ENCODE data around the gene ID4.

Gene ID4

GRCh38 chr6:19830171-19830570, 7.0 kb upstream of the ID4 start:
- DNase-seq (ENCODE audit: low read depth), result peak; percentile 65
- H3K4me3 ChIP-seq (ENCODE audit: low read depth, low read length), result no peak overlapping the region

GRCh38 chr6:19831358-19831757, 5.8 kb upstream of the ID4 start:
- TF ChIP-seq CTCF (conservative IDR thresholded peaks at IDR 0.05; ENCODE audit: low read depth, low read length), result no peak
- no peak overlapping the region for H3K4me3 ChIP-seq (ENCODE audit: low read depth, low read length)
- no peak for DNase-seq (ENCODE audit: low read depth)

More at GRCh38 chr6:19830171-19830570, 7.0 kb upstream of the ID4 start:
- TF ChIP-seq CTCF (conservative IDR thresholded peaks at IDR 0.05; ENCODE audit: low read depth, low read length), result no peak

- DNase-seq (ENCODE audit: low read depth), result no peak
- TF ChIP-seq CTCF (conservative IDR thresholded peaks at IDR 0.05; ENCODE audit: low read depth, low read length), result no peak
- no peak overlapping the region for H3K4me3 ChIP-seq (ENCODE audit: low read depth, low read length)
Observed at GRCh38 chr6:19833947-19834346, 3.2 kb upstream of the ID4 start.

GRCh38 chr6:19834858-19835257, 2.3 kb upstream of the ID4 start:
- no peak for DNase-seq (ENCODE audit: low read depth)
- no peak for TF ChIP-seq CTCF (conservative IDR thresholded peaks at IDR 0.05; ENCODE audit: low read depth, low read length)
- H3K4me3 ChIP-seq (ENCODE audit: low read depth, low read length), result no peak overlapping the region

- H3K4me3 ChIP-seq (ENCODE audit: low read depth, low read length), result no peak overlapping the region
- no peak for DNase-seq (ENCODE audit: low read depth)
- no peak for TF ChIP-seq CTCF (conservative IDR thresholded peaks at IDR 0.05; ENCODE audit: low read depth, low read length)
Observed at GRCh38 chr6:19835605-19836004, 1.6 kb upstream of the ID4 start.

- TF ChIP-seq CTCF (conservative IDR thresholded peaks at IDR 0.05; ENCODE audit: low read depth, low read length), result no peak
- peak overlapping the region; percentile 56 for H3K4me3 ChIP-seq (ENCODE audit: low read depth, low read length)
- DNase-seq (ENCODE audit: low read depth), result peak; percentile 46
Observed at GRCh38 chr6:19837511-19838441, 606 bp downstream of the ID4 start.
